HepG2 (cell line): ENCODE data around the gene PRR33. TPM values are rescaled to one million over a fixed set of nuclear protein-coding genes. Genes with fewer than 3 reads are reported as not detected.

ENCODE experiments used
- ATAC-seq: fragments of 200-7000 bp; cut with Tn5 transposase; 3 replicates; pipeline ENCODE4 v1.9.1; 2020; ENCODE audit warnings: mild to moderate bottlenecking, moderate library complexity
- BruUV-seq: library from RNA; stranded (reverse); fragments of 400-500 nt; replicated peaks from 2 replicates; lab custom pipeline; 2021; lab: Mats Ljungman, UMichigan
- CTCF ChIA-PET: fragments of 300-600 bp; formaldehyde crosslinking; extraction: SDS; loops from one replicate; lab custom pipeline; 2021; ENCODE audit warnings: low total read pairs, inconsistent platforms, low intra/inter-chr PET ratio; lab: Yijun Ruan, JAX
- POLR2A ChIA-PET: fragments of 350-600 bp; sonication (Branson Sonifier 250); formaldehyde crosslinking; loops from one replicate; lab custom pipeline; 2020; ENCODE audit warnings: antibody characterized with exemption, inconsistent platforms; lab: Yijun Ruan, JAX
- DNase-seq: peaks from one replicate; pipeline ENCODE4 v3.0.0-alpha.2; 2015; ENCODE audit warnings: low spot score
- FAIRE-seq: peaks from 3 replicates; lab custom pipeline; 2011; peaks lifted over from hg19 to GRCh38; lab: Jason Lieb, UNC
- H2AFZ ChIP-seq: one replicate; pipeline ENCODE4 v1.6.1; 2011; ENCODE audit warnings: low read length, inconsistent platforms
- H3K27ac ChIP-seq: fragments of 300-600 bp; 3 replicates; pipeline ENCODE4 v1.8.0; 2011; ENCODE audit warnings: mixed run types, mild to moderate bottlenecking, mixed read lengths, low read length, inconsistent platforms; ENCODE audit not compliant: insufficient read depth; ENCODE audit errors: extremely low read length
- H3K27me3 ChIP-seq, 2 experiments: fragments of 200-600 bp in 1 of 2; 2 replicates in 1 of 2; 3 replicates in 1 of 2; pipeline versions ENCODE4 v1.6.0 to v1.8.0; 2011; ENCODE audit warnings: low read length in 2 of 2, mild to moderate bottlenecking in 2 of 2, moderate library complexity in 2 of 2, inconsistent platforms in 1 of 2; ENCODE audit not compliant: insufficient read depth in 2 of 2, control insufficient read depth in 1 of 2
- H3K36me3 ChIP-seq, 2 experiments: fragments of 200-600 bp in 1 of 2; replicated peaks in 1 of 2; 2 replicates in 1 of 2; 3 replicates in 1 of 2; pipeline versions ENCODE4 v1.5.1 to v1.8.0; 2011; ENCODE audit warnings: low read length in 2 of 2, inconsistent platforms in 1 of 2; ENCODE audit not compliant: insufficient read depth in 2 of 2, control insufficient read depth in 1 of 2
- H3K4me1 ChIP-seq: 2 replicates; pipeline ENCODE4 v1.5.1; 2012; ENCODE audit warnings: low read length, inconsistent platforms; ENCODE audit not compliant: insufficient read depth
- H3K4me2 ChIP-seq: 2 replicates; pipeline ENCODE4 v1.6.0; 2011; ENCODE audit warnings: low read depth, low read length, inconsistent platforms
- H3K4me3 ChIP-seq, 3 experiments: fragments of 200-600 bp in 1 of 3; sonication (generic), shearing (Covaris generic) in 1 of 3; replicated peaks in 1 of 3; 2 replicates each; pipeline ENCODE4 v1.5.1; 2011 to 2016; ENCODE audit warnings: low read length in 3 of 3, inconsistent platforms in 2 of 3, low read depth in 2 of 3, mild to moderate bottlenecking in 2 of 3, control low read depth in 1 of 3, mixed read lengths in 1 of 3; ENCODE audit not compliant: insufficient read depth in 1 of 3
- H3K79me2 ChIP-seq: one replicate; pipeline ENCODE4 v1.6.1; 2011; ENCODE audit warnings: low read length, inconsistent platforms; ENCODE audit not compliant: insufficient read depth
- H3K9ac ChIP-seq: 2 replicates; pipeline ENCODE4 v1.6.0; 2011; ENCODE audit warnings: mild to moderate bottlenecking, low read depth, low read length, inconsistent platforms; ENCODE audit not compliant: insufficient read depth
- H3K9me3 ChIP-seq: 2 replicates; pipeline ENCODE4 v1.5.1; 2012; ENCODE audit warnings: mild to moderate bottlenecking, low read length
- H4K20me1 ChIP-seq: 2 replicates; pipeline ENCODE4 v1.6.0; 2011; ENCODE audit warnings: inconsistent platforms, mild to moderate bottlenecking, low read length, moderate library complexity; ENCODE audit not compliant: insufficient read depth
- AKAP8 ChIP-seq: sonication (generic); formaldehyde crosslinking; IDR thresholded peaks from 2 replicates; pipeline ENCODE4 v1.5.1; 2020; ENCODE audit warnings: mild to moderate bottlenecking, missing genetic modification reagents
- ARID2 ChIP-seq: sonication (generic); formaldehyde crosslinking; IDR thresholded peaks from 2 replicates; pipeline ENCODE4 v1.8.1; 2022; ENCODE audit warnings: mild to moderate bottlenecking, missing genetic modification reagents, borderline replicate concordance
- EED ChIP-seq: sonication (generic); formaldehyde crosslinking; IDR thresholded peaks from 2 replicates; pipeline ENCODE4 v1.5.0; 2020; ENCODE audit warnings: mild to moderate bottlenecking, missing genetic modification reagents
- MEIS2 ChIP-seq: sonication (generic); formaldehyde crosslinking; IDR thresholded peaks from 2 replicates; pipeline ENCODE4 v1.9.0; 2021; ENCODE audit warnings: mild to moderate bottlenecking, missing genetic modification reagents
- ZBTB1 ChIP-seq: sonication (generic); formaldehyde crosslinking; IDR thresholded peaks from 2 replicates; pipeline ENCODE4 v1.4.0; 2020; ENCODE audit warnings: missing genetic modification reagents, borderline replicate concordance
- ZFX ChIP-seq: sonication (generic); formaldehyde crosslinking; IDR thresholded peaks from 2 replicates; pipeline ENCODE4 v1.4.0; 2020; ENCODE audit warnings: mild to moderate bottlenecking, low read depth, missing genetic modification reagents, moderate library complexity
- ZNF143 ChIP-seq: sonication (generic); formaldehyde crosslinking; IDR thresholded peaks from 2 replicates; pipeline ENCODE4 v1.4.0; 2020; ENCODE audit warnings: missing genetic modification reagents
- ZNF234 ChIP-seq: sonication (generic); formaldehyde crosslinking; conservative IDR thresholded peaks from 2 replicates; pipeline ENCODE4 v1.5.1; 2020; ENCODE audit warnings: mild to moderate bottlenecking, missing genetic modification reagents
- WGBS: methylation state at CpG from one replicate; pipeline ENCODE4 v1.1.6; 2017; ENCODE audit warnings: low lambda C conversion rate; 5-methylcytosine and 5-hydroxymethylcytosine counted together
- in situ Hi-C: cut with HindIII; loops from 2 replicates; pipeline ENCODE4 v1.10.0; 2017; ENCODE audit warnings: low pct_unique_long_range_greater_than_20kb; ENCODE audit not compliant: extremely low pct_ligation_motif_present
- intact Hi-C: fragments of 100-400 bp; cut with micrococcal nuclease; formaldehyde crosslinking; loops from one replicate; pipeline ENCODE4 v1.10.0; 2022; ENCODE audit not compliant: unreplicated experiment
- polyA plus RNA-seq, 8 experiments: library from polyadenylated mRNA; depleted of rRNA in 3 of 8; stranded (reverse) in 7 of 8; unstranded in 1 of 8; fragments of >200 nt; fragmentation: Illumina TruSeq in 4 of 8; extraction: Trizol in 4 of 8; gene quantifications; 2 replicates each; pipeline versions ENCODE4 v1.2.1 to v1.2.3, GENCODE V29; 2011 to 2016; ENCODE audit warnings: low read depth in 4 of 8, missing spikeins in 1 of 8, mixed read lengths in 1 of 8; ENCODE audit not compliant: insufficient read depth in 1 of 8
- total RNA-seq, 5 experiments: library from RNA; depleted of rRNA; stranded (reverse); fragments of >200 nt; fragmentation: Illumina TruSeq; extraction: Trizol; gene quantifications; 2 replicates each; pipeline ENCODE4 v1.2.3, GENCODE V29; 2016; ENCODE audit warnings: low read depth in 1 of 5
- TF ChIP-seq, protein P1 (sequence below): sonication (generic); formaldehyde crosslinking; IDR thresholded peaks from 2 replicates; pipeline ENCODE4 v1.5.0; 2020; ENCODE audit warnings: mild to moderate bottlenecking, missing genetic modification reagents
- TF ChIP-seq, protein P2 (sequence below): sonication (generic); formaldehyde crosslinking; IDR thresholded peaks from 2 replicates; pipeline ENCODE4 v1.4.0; 2020; ENCODE audit warnings: missing genetic modification reagents, borderline replicate concordance

The PRR33 gene
- total and polyA plus RNA-seq, 2 of the 13 experiments (the other 11 are each of a cell fraction or from before 2014, with no cell fraction given) = not detected

DNA sequence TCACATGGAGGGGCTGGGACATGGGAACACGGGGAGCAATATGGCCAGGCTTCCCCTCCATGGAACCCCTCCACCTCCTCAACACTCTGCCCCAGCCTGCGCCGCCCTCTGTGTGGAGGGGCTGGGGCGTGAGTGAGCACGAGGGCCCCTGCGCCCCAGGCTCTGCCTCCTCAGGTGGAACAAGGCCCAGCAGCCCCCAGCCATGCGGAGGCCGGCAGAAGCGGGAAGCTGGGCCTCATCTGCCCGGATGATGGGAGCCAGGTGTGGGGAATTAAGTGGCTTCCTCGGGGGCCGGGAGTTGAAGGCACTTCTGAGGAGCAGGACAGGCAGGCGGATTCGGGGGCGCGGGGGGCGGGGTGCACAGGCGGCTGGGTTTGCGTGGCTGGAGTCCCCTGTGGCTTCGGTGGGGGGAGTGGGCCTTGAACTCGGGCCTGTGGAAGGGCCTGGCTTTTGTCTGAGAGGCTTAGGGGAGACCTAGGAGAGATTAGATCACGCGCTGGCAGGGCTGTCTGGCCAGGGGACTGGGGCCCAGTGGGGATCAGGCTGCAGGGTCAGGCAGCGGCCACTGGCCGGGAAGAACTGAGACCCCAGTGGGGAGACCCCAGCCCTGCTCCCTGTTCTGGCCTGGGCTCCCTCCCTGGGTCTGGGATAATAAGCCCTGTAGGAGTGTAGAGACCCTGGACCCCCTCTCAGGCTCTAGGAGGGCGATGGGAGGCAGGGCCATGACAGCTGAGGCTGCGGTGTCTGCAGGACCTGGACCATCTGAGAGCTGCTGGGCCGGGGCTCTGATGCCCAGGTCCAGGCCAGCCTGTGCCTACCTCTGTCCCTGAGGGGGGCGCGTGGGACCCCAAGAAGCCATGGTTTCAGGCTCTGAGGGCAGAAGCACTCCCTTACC is 13.3 kb downstream of the PRR33 start (continued):
- TF ChIP-seq, protein P1, sequence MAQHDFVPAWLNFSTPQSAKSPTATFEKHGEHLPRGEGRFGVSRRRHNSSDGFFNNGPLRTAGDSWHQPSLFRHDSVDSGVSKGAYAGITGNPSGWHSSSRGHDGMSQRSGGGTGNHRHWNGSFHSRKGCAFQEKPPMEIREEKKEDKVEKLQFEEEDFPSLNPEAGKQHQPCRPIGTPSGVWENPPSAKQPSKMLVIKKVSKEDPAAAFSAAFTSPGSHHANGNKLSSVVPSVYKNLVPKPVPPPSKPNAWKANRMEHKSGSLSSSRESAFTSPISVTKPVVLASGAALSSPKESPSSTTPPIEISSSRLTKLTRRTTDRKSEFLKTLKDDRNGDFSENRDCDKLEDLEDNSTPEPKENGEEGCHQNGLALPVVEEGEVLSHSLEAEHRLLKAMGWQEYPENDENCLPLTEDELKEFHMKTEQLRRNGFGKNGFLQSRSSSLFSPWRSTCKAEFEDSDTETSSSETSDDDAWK (CRISPR knock-in tag) = no peak

DNA sequence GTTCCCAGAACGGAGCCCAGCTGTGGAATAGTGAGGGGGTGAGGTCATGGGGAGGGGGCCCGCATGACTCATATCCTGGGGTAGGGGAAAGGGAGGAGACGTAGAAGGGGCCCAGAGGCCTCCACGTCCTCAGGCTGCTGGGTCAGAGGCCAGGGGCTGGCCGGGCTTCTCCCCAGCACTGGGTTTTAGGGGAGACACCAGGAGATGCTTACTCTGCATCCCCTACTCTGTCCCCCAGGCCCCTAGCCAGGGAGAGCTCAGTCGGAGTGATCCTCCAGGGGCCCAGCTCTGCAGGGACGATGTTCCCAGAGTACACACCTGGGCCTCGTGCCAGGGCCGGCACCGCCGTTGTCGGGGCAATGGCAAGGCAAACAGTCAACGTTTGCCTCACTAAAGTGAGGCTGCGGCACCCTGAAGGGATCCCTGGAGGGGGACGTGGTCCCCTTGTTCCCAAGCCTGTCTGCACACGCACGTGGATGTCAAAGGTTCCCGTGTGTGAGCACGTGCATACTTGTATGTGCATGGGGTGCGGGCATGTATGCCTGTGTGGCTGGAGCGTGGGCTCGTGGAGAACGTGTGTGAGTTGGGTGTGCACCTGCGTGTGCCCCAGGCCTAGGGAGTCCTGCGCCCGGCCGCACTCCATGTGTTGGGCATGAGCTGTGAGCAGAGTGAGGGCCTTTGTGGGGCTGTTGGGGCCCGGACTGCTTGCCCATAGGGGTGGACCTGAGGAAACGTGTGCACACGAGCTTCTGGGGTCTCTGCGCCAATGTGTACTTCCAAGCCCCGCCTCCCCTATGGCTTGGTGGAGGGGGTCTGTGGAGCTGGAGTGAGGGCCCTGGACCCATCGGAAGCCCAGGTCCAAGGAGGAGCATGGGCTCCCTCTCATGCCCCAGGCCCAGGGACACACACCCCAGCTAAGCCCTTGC is 14.2 kb downstream of the PRR33 start:
- Histone ChIP-seq H3K4me1 (peaks cover 32% of the 10 kb centered on the region), H3K27ac (no peak overlapping the region), H3K4me2 (no peak overlapping the region), H3K4me3 (no peak overlapping the region), H3K27me3 (peaks cover 11 to 52% of the 10 kb centered on the region in 2 experiments; a peak in 4 of 5 replicates), H2AFZ (no peak overlapping the region), H3K79me2 (no peaks in the 10 kb centered on the region), H3K9me3 (no peaks in the 10 kb centered on the region), H3K9ac (no peak overlapping the region), H3K36me3 (no peaks in the 10 kb centered on the region), H4K20me1 (no peaks in the 10 kb centered on the region)
- FAIRE-seq = no peak
- DNase-seq = peak; percentile 13
- no peak for ATAC-seq
- POLR2A ChIA-PET = interaction anchor here (1.1 to 1.8 kb wide), 2 partner anchors 183 to 274 kb away, joined by 4 read pairs; no protein-coding TSS in a partner anchor
- in situ Hi-C loops (no loop called here), intact Hi-C loops (loop anchor here (2.0 kb wide), 1 partner anchor 41 kb away; no protein-coding TSS in a partner anchor)
- no TSS peak for BruUV-seq
- CTCF ChIA-PET = interaction anchor here (1.3 to 2.9 kb wide), 2 partner anchors 184 to 274 kb away, joined by 5 to 36 read pairs; no protein-coding TSS in a partner anchor
- WGBS = 42% methylated on average over 13 of the region's 33 CpGs
- TF ChIP-seq EED (CRISPR knock-in tag) (no peak), ZNF143 (CRISPR knock-in tag) (no peak), ZFX (CRISPR knock-in tag) (0 out of 2 replicates have a peak, but pooled peaks have one; percentile 8), ZBTB1 (no peak), AKAP8 (no peak), ZNF234 (CRISPR knock-in tag) (no peak), MEIS2 (CRISPR knock-in tag) (no peak), ARID2 (no peak)
- TF ChIP-seq, protein P2, sequence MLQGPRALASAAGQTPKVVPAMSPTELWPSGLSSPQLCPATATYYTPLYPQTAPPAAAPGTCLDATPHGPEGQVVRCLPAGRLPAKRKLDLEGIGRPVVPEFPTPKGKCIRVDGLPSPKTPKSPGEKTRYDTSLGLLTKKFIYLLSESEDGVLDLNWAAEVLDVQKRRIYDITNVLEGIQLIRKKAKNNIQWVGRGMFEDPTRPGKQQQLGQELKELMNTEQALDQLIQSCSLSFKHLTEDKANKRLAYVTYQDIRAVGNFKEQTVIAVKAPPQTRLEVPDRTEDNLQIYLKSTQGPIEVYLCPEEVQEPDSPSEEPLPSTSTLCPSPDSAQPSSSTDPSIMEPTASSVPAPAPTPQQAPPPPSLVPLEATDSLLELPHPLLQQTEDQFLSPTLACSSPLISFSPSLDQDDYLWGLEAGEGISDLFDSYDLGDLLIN (CRISPR knock-in tag) = no peak
